H9 (cell line): Measurements from ENCODE around the gene METTL8. TPM values are rescaled to one million over a fixed set of nuclear protein-coding genes. Genes with fewer than 3 reads are reported as not detected.

Experiments
- DNase-seq: peaks from one replicate; pipeline ENCODE4 v3.0.0-alpha.2; 2017
- H2AFZ ChIP-seq: one replicate; pipeline ENCODE4 v1.6.1; 2013; ENCODE audit warnings: mild to moderate bottlenecking, low read length, control low read depth, moderate library complexity
- H2AK5ac ChIP-seq: 2 replicates; pipeline ENCODE4 v1.6.1; 2013; ENCODE audit warnings: low read length, control low read depth, mixed read lengths; ENCODE audit not compliant: insufficient read length
- H2BK120ac ChIP-seq: one replicate; pipeline ENCODE4 v1.6.1; 2013; ENCODE audit warnings: low read depth, mild to moderate bottlenecking, low read length, control low read depth, inconsistent platforms; ENCODE audit not compliant: poor library complexity, severe bottlenecking
- H2BK12ac ChIP-seq: 2 replicates; pipeline ENCODE4 v1.6.1; 2013; ENCODE audit warnings: low read length, control low read depth, mixed read lengths, low read depth; ENCODE audit not compliant: insufficient read length
- H2BK15ac ChIP-seq: 2 replicates; pipeline ENCODE4 v1.6.1; 2013; ENCODE audit warnings: low read depth, low read length, control low read depth
- H2BK20ac ChIP-seq: one replicate; pipeline ENCODE4 v1.6.1; 2013; ENCODE audit warnings: low read depth, mild to moderate bottlenecking, low read length, control low read depth, inconsistent platforms; ENCODE audit not compliant: poor library complexity, severe bottlenecking
- H2BK5ac ChIP-seq: 2 replicates; pipeline ENCODE4 v1.6.1; 2013; ENCODE audit warnings: low read length, control low read depth, mixed read lengths; ENCODE audit not compliant: insufficient read length
- H3K14ac ChIP-seq: 2 replicates; pipeline ENCODE4 v1.6.1; 2013; ENCODE audit warnings: low read length, control low read depth; ENCODE audit not compliant: insufficient read depth
- H3K18ac ChIP-seq: 2 replicates; pipeline ENCODE4 v1.6.1; 2013; ENCODE audit warnings: low read depth, mild to moderate bottlenecking, mixed read lengths, low read length, control low read depth; ENCODE audit not compliant: insufficient read length
- H3K23ac ChIP-seq: 2 replicates; pipeline ENCODE4 v1.6.1; 2013; ENCODE audit warnings: low read length, control low read depth, mixed read lengths, low read depth; ENCODE audit not compliant: insufficient read length
- H3K23me2 ChIP-seq: 2 replicates; pipeline ENCODE4 v1.6.1; 2013; ENCODE audit warnings: low read depth, mild to moderate bottlenecking, mixed read lengths, low read length, control low read depth; ENCODE audit not compliant: insufficient read length, poor library complexity, severe bottlenecking
- H3K27ac ChIP-seq: 2 replicates; pipeline ENCODE4 v1.5.1; 2013; ENCODE audit warnings: low read length, control low read depth, mixed read lengths, low read depth; ENCODE audit not compliant: insufficient read length
- H3K27me3 ChIP-seq: 2 replicates; pipeline ENCODE4 v1.6.1; 2013; ENCODE audit warnings: low read length, control low read depth, inconsistent platforms; ENCODE audit not compliant: insufficient read depth
- H3K4ac ChIP-seq: 2 replicates; pipeline ENCODE4 v1.6.1; 2013; ENCODE audit warnings: low read depth, mild to moderate bottlenecking, control low read depth, inconsistent platforms, low read length, moderate library complexity
- H3K4me1 ChIP-seq: 2 replicates; pipeline ENCODE4 v1.6.1; 2013; ENCODE audit warnings: low read length, control low read depth, inconsistent platforms; ENCODE audit not compliant: insufficient read depth
- H3K4me2 ChIP-seq: 2 replicates; pipeline ENCODE4 v1.6.1; 2013; ENCODE audit warnings: low read length, control low read depth, mixed read lengths; ENCODE audit not compliant: insufficient read length, insufficient read depth
- H3K56ac ChIP-seq: 2 replicates; pipeline ENCODE4 v1.6.1; 2013; ENCODE audit warnings: low read depth, mild to moderate bottlenecking, mixed read lengths, low read length, control low read depth; ENCODE audit not compliant: insufficient read length
- H3K79me1 ChIP-seq: 2 replicates; pipeline ENCODE4 v1.6.1; 2013; ENCODE audit warnings: low read depth, mild to moderate bottlenecking, moderate library complexity, low read length, control low read depth, inconsistent platforms; ENCODE audit not compliant: insufficient read depth, poor library complexity, severe bottlenecking
- H3K79me2 ChIP-seq: 2 replicates; pipeline ENCODE4 v1.6.1; 2013; ENCODE audit warnings: low read length, control low read depth, inconsistent platforms; ENCODE audit not compliant: insufficient read depth
- H3K9ac ChIP-seq: 2 replicates; pipeline ENCODE4 v1.6.1; 2013; ENCODE audit warnings: low read length, control low read depth, mixed read lengths; ENCODE audit not compliant: insufficient read length; ENCODE audit errors: extremely low read depth
- H3K9me3 ChIP-seq: one replicate; pipeline ENCODE4 v1.6.1; 2013; ENCODE audit warnings: low read depth, low read length, inconsistent platforms; ENCODE audit not compliant: control insufficient read depth
- H3T11ph ChIP-seq: one replicate; pipeline ENCODE4 v1.6.1; 2013; ENCODE audit warnings: mild to moderate bottlenecking, low read length, control low read depth, inconsistent platforms
- H4K20me1 ChIP-seq: one replicate; pipeline ENCODE4 v1.6.1; 2013; ENCODE audit not compliant: control insufficient read depth, insufficient read length, insufficient read depth
- H4K5ac ChIP-seq: 2 replicates; pipeline ENCODE4 v1.6.1; 2013; ENCODE audit warnings: low read depth, mild to moderate bottlenecking, mixed read lengths, low read length, control low read depth; ENCODE audit not compliant: insufficient read length
- H4K8ac ChIP-seq: replicated peaks from 2 replicates; pipeline ENCODE4 v1.6.1; 2013; ENCODE audit warnings: low read length, control low read depth, mixed read lengths, low read depth; ENCODE audit not compliant: insufficient read length
- H4K91ac ChIP-seq: 2 replicates; pipeline ENCODE4 v1.6.1; 2013; ENCODE audit warnings: low read depth, mild to moderate bottlenecking, moderate library complexity, mixed read lengths, low read length, control low read depth; ENCODE audit not compliant: insufficient read length
- H3K27ac Mint-ChIP-seq, 3 experiments: 2 replicates in 2 of 3; 3 replicates in 1 of 3; pipeline ENCODE4 v1.8.0; 2020 to 2021; ENCODE audit warnings: mixed read lengths in 3 of 3, mild to moderate bottlenecking in 1 of 3, moderate library complexity in 1 of 3
- H3K27me3 Mint-ChIP-seq: 2 replicates; pipeline ENCODE4 v1.8.0; 2021; ENCODE audit warnings: low read depth, mild to moderate bottlenecking, moderate library complexity, mixed read lengths
- H3K36me3 Mint-ChIP-seq, 3 experiments: 2 replicates in 2 of 3; 3 replicates in 1 of 3; pipeline ENCODE4 v1.8.0; 2020 to 2021; ENCODE audit warnings: low read depth in 3 of 3, mixed read lengths in 3 of 3; ENCODE audit not compliant: insufficient read depth in 1 of 3
- H3K4me1 Mint-ChIP-seq, 2 experiments: 2 replicates each; pipeline ENCODE4 v1.8.0; 2020; ENCODE audit warnings: mixed read lengths in 2 of 2
- H3K4me3 Mint-ChIP-seq, 2 experiments: 2 replicates in 1 of 2; 3 replicates in 1 of 2; pipeline ENCODE4 v1.8.0; 2020 to 2021; ENCODE audit warnings: mild to moderate bottlenecking in 2 of 2, mixed read lengths in 2 of 2, moderate library complexity in 1 of 2
- H3K9me3 Mint-ChIP-seq, 2 experiments: 2 replicates in 1 of 2; 3 replicates in 1 of 2; pipeline ENCODE4 v1.8.0; 2020; ENCODE audit warnings: mild to moderate bottlenecking in 2 of 2, mixed read lengths in 2 of 2, moderate library complexity in 1 of 2
- WGBS: extraction: QIAGEN DNeasy Blood & Tissue Kit; methylation state at CpG from one replicate; pipeline ENCODE4 v1.1.7; 2013; ENCODE audit warnings: missing lambda C conversion rate, low lambda C conversion rate, mixed read lengths; ENCODE audit not compliant: insufficient read length; ENCODE audit errors: extremely low coverage; 5-methylcytosine and 5-hydroxymethylcytosine counted together
- total RNA-seq: library from RNA; stranded (reverse); gene quantifications from 2 replicates; pipeline ENCODE4 v1.2.1, GENCODE V29; 2021
- TF ChIP-seq, protein P1 (sequence below): fragments of 200-600 bp; sonication (generic); conservative IDR thresholded peaks from 3 replicates; pipeline ENCODE4 v1.8.0; 2021; ENCODE audit warnings: antibody characterized with exemption, mild to moderate bottlenecking

The METTL8 gene
- total RNA-seq, 1 experiment from 2014 or later: 40.9 TPM

DNA sequence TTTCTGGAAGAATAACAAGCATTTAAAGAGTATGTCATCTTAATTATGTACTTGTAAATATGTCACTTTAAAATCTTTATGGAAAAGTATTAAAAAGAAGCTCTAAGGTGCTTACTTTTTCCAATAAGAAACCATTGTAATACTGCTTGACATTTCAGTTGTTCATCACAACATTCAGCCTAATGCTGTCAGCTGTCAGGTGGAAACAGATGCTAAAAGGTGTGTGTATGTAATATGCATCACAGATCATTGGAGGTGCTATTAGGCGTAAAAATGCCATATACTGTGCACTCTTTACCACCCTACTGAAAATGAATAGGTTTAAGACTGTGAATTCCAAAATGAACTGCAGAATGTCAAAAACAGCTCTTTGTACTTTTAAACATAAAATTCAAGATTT is 40.3 kb downstream of the METTL8 start:
- H3K79me2 ChIP-seq: no peaks in the 10 kb centered on the region; the same call in 1 of the 2 replicates
- no peak overlapping the region for H3K56ac ChIP-seq
- H3K79me1 ChIP-seq: no peaks in the 10 kb centered on the region
- H3K18ac ChIP-seq: no peak overlapping the region
- Mint-ChIP-seq H3K27ac (no peak overlapping the region), H3K36me3 (peaks cover 6 to 17% (median 9%) of the 10 kb centered on the region in 3 experiments; a peak in 5 of 7 replicates), H3K9me3 (peaks cover 0 to 7% of the 10 kb centered on the region in 2 experiments; a peak in 3 of 5 replicates), H3K4me1 (peaks cover 33 to 37% of the 10 kb centered on the region in 2 experiments), H3K27me3 (no peaks in the 10 kb centered on the region), H3K4me3 (no peak overlapping the region)
- H2AK5ac ChIP-seq: no peak overlapping the region
- no peaks in the 10 kb centered on the region for H3K27me3 ChIP-seq
- no peaks in the 10 kb centered on the region for H3K23me2 ChIP-seq
- no peak for DNase-seq
- no peak overlapping the region for H3K14ac ChIP-seq
- no peaks in the 10 kb centered on the region for H4K20me1 ChIP-seq
- no peak overlapping the region for H3K4ac ChIP-seq
- no peak overlapping the region for H2BK120ac ChIP-seq
- no peaks in the 10 kb centered on the region for H3K9me3 ChIP-seq
- H2AFZ ChIP-seq: no peak overlapping the region
- no peak overlapping the region for H2BK20ac ChIP-seq
- H4K8ac ChIP-seq: no peak overlapping the region
- WGBS: no CpG with 5 or more reads among the region's 1 CpG
- H3K23ac ChIP-seq: no peak overlapping the region
- no peak overlapping the region for H4K91ac ChIP-seq
- H3T11ph ChIP-seq: no peak overlapping the region
- no peak overlapping the region for H3K4me2 ChIP-seq
- H3K4me1 ChIP-seq: peaks cover 6% of the 10 kb centered on the region; the same call in 1 of the 2 replicates
- no peak overlapping the region for H3K27ac ChIP-seq
- H2BK5ac ChIP-seq: no peak overlapping the region
- H4K5ac ChIP-seq: no peak overlapping the region
- H2BK15ac ChIP-seq: no peak overlapping the region
- TF ChIP-seq, protein P1, sequence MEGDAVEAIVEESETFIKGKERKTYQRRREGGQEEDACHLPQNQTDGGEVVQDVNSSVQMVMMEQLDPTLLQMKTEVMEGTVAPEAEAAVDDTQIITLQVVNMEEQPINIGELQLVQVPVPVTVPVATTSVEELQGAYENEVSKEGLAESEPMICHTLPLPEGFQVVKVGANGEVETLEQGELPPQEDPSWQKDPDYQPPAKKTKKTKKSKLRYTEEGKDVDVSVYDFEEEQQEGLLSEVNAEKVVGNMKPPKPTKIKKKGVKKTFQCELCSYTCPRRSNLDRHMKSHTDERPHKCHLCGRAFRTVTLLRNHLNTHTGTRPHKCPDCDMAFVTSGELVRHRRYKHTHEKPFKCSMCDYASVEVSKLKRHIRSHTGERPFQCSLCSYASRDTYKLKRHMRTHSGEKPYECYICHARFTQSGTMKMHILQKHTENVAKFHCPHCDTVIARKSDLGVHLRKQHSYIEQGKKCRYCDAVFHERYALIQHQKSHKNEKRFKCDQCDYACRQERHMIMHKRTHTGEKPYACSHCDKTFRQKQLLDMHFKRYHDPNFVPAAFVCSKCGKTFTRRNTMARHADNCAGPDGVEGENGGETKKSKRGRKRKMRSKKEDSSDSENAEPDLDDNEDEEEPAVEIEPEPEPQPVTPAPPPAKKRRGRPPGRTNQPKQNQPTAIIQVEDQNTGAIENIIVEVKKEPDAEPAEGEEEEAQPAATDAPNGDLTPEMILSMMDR: no peak
- no peak overlapping the region for H2BK12ac ChIP-seq
- no peak overlapping the region for H3K9ac ChIP-seq
